NCI-H2107 (cell line): Measurements from ENCODE around the gene TFF1.

Source experiments
- DNase-seq: peaks from one replicate; lab custom pipeline; 2025; lab: John Stamatoyannopoulos, UW

Gene TFF1

GRCh38 chr21:42382915-42383314 is 16.6 kb upstream of the TFF1 start:
- no peak for DNase-seq

- peak; percentile 50 for DNase-seq
Measured at GRCh38 chr21:42381347-42381984, 15.1 kb upstream of the TFF1 start.

DNA sequence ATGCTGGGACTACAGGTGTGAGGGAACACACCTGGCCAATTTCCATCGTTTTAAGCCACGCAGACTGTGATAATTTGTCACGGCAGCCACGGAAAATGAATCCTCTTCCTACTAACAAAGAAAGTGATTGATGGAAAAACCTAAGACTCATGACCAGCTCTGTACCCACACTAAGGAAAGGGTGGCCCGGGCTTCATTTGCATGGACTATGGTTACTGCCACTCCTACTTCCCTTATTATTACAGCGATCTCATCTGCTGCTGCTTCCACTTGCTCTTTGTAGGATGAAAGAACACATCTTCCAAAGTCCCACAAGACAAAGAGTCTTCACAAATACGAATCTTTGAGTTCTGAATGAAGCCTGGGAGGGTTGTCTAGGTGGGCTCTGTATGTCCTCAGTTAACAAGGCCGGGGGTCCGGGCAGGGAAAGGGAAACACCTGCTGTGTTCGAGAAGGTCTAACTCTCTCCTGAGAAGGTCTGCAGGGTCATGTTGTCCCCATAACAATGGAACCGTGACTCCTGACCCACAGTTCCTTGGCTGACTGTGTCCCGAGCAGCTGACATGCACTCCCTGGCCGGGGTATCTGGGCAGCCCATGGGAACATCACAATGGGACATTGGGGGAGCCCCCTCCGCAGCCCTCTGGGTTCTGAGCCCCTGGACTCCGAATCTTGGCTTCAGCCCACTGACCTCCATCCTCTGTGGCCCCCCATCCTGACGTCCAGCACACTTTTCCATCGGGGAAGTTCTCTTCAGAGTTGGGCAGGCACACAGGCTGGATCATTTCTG is 13.3 kb upstream of the TFF1 start:
- DNase-seq = no peak

DNA sequence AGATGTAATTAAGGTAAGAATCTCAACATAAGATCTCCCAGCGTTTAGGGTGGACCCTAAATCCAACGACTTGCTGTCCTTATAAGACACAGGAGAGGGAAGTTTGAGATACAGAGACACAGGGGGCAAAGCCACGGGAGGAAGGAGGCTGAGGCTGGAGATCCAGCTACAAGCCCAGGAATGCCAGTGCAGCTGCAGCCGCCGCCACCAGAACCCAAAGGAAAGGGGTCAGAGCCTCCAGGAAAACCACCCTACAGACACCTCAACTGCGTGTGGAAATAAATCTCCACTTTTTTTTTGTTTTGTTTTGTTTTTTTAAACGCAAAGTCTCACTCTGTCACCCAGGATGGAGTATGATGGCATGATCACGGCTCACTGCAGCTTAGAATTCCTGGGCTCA is 12.1 kb upstream of the TFF1 start:
- no peak for DNase-seq

DNA sequence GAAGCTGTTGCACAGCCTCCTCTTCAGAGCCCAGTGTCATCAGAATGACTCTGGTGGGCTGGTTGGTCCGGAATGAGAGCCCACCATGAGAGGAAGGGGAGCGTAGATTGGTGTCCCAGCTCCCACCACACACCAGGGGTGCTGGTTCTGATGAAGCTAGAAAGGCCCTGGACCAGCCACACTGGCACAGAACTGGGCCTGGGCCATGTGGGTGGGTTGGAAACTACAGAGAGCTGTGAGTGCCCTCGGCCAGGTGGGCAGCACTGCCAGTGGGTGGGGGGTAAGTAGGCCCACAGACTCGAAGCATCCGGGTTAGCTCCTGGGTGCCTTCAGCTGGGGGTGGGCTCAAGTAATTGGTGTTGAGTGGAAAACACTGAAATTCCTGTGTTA is 11.6 kb upstream of the TFF1 start:
- no peak for DNase-seq

DNA sequence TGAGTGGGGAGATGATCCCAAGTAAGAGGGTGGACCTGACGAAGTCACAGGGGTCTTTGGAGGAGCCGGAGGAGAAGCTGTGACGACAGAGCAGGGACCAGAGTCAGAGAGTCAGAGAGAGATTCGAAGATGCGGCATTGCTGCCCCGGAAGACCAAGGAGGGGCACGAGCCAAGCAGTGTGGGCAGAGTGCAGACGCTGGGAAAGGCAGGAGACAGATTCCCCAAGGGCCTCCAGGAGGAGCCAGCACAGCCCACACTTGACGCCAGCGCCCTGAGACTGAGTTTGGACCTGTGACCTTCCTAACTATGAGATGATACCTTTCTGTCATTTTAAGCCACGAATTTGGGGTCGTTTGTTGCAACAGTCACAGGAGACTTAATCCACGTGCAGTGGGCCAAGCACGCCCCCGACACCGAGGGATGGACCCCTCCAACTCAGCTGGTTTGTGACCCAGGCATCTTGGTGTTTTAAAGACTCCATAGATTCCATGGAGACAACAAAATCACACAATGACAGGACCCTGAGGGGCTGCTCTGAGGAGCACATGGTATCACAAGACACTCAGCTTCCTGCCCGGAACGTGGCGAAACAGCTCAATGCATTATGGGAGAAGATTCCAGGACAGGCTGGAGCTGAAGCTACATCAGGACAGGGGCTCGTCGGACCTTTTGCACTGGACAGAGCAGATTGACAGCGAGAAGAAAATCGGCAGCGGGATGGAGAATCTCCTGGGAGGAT is 11.0 kb upstream of the TFF1 start:
- DNase-seq = no peak

- no peak for DNase-seq
Measured at GRCh38 chr21:42376338-42376982, 10.1 kb upstream of the TFF1 start.

GRCh38 chr21:42375966-42376337 is 9.6 kb upstream of the TFF1 start:
- no peak for DNase-seq

DNA sequence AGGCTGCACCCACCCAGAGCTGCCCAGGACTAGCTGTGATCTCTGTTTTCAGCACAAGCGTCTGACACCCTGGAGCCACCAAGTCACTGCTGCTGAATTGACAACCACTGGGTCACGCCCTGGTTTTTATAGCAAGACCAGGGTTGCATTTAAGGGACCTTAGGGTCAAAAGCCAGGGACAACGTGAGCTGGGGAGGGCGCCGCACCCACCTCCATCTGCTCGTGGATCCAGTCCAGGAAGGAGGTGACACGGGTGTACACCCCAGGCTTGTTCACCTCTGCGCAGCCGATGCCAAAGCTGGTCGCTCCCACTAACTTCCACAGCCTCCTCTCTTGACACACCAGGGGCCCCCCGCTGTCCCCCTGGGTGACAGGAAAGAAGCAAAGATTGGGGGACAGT is 9.2 kb upstream of the TFF1 start:
- no peak for DNase-seq

- DNase-seq = peak; percentile 43
Measured at GRCh38 chr21:42374864-42375499, 8.6 kb upstream of the TFF1 start.

DNA sequence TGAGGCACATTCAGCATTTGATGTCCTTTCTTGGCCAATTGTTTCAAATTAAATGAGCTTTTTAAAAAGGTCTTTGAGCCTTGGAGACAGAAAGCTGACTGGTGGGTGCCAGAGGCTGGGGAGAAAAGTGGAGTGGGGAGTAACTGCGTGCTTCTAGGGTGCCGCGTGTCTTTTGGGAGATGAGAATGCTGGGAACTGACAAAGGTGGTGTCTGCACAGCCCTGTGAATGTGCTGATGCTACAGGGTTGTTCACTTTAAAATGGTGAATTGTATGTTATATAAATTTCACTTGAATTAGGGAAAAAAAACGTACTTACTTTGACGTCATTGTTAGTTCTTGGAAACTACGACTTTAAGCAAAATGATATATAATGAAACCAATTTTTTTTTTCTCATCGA is 8.1 kb upstream of the TFF1 start:
- no peak for DNase-seq

DNA sequence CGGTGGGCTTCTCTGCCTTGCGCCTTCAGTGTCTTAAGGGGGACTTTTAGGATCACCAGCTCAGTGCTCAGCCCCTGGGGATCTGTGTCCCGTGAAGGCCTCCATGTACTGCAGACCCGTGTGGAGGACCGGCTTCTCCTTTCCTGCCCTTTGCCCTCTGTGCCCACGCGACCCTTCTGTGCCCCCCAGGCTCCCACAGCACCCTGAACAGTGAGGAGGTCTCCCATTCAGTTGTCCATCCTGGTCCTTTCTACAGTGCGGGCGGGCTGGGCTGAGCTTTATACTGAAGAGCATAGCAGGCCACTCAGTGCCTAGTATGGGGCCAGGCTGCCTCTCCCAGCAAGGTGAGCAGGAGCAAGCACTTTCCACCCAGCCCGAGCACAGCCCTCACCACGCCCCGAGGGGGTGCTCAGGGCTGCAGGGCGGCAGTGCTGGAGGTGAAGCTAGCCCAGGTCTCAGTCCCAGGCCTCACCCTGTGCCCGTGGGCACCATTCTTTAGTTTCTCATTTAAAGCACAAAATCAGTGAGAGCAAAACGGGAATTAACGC is 7.6 kb upstream of the TFF1 start:
- DNase-seq = no peak

DNA sequence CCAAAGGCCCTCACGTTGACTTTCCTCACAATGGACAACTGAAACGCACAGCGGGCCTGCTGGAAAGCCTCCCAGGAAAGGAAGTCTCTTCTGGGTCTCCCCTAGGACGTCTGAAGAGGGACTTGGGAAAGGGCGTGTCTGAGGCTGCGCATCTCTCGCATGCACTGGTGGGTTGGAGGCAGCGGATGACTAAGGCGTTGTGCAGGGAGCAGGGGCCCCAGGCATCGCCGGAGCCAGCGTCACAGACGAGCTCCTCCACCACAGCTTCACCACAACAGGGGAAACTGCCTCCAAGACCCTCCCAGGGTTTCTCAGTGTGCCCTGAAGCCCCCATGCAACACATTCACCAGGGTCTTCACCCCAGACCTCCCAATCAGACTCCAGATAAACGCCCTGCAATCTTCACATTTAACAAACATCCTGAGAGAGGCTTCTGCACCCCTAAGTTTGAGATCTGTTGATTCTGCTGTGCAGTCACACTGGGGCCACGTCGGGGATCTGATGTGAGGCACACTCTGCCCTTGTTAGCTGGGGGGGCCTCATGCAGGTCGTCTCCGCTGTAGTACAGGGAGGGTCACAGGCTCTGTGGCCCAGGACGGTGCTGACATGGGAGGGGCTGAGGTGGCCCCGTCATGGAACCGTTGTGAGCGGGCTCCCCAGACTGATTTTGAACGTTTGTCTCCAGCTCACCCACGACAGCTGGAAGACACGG is 7.0 kb upstream of the TFF1 start:
- DNase-seq = no peak

DNA sequence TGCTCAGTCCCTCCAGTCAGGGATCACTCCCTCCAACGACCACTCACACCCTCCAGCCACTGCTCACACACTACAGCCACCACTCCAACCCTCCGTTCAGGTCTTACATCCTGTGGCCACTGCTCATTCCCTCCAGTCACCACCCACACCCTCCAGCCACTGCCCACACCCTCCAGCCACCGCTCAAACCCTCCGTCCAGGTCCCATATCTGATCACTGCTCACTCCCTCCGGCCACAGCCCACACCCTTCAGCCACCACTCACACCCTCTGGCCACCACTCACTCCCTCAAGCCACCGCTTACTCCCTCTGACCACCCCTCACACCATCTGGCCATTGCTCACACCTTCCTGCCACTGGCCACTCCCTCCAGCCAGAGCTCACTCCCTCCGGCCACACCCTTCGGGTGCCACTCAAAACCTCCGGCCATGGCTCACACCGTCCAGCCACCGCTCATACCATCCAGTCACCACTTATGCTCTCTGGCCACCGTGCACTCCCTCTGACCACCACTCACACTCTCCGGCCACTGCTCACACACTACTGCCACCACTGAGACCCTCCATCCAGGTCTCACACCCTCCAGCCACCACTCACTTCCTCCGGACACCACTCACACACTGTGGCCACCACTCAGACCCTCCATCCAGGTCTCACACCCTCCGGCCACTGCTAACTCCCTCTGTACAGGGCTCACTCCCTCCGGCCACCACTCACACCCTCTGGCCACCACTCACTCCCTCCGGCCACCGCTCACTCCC is 4.7 kb upstream of the TFF1 start:
- DNase-seq = no peak

GRCh38 chr21:42369821-42370220 is 3.5 kb upstream of the TFF1 start:
- no peak for DNase-seq

DNA sequence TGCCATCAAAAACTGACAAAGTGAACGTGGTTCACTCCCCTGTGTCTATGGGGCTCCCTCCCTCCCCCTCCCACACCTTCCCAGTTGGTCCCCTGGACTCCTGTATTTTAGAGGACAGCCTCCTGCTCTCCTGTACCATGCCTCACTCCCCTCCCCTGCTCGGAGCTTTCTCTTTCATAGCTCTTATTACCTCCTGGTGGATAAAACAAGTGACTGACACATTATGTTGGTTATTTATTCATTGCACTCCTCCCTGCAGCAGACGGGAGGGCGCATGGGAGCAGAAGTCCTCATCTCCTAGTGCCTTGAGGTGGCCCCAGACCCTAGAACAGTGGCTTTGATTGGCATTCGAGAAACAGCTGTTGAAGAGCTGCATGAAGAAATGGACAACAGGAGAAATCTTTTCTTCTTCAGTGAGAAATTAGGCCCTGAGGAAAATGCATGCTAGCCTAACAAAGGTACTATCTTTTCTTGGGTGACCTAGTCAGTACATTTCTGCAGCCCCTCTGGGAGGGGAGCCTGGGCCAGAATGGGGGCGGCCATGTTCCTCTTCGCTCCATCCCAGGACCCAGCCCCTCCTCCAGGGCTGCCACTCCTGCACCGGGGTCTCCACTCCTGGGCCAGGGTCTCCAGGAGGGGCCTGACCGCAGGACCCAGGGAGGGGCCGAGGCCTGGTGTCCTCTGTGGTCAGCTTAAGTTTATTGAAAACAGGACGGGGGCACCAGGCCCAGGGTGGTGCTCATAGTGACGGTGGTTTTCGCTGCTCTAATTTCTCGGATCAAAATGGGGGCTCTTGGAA is 1.2 kb upstream of the TFF1 start:
- DNase-seq = no peak

GRCh38 chr21:42365770-42366169 is 565 bp downstream of the TFF1 start:
- no peak for DNase-seq

GRCh38 chr21:42364304-42364865 is 1.9 kb downstream of the TFF1 start:
- no peak for DNase-seq

DNA sequence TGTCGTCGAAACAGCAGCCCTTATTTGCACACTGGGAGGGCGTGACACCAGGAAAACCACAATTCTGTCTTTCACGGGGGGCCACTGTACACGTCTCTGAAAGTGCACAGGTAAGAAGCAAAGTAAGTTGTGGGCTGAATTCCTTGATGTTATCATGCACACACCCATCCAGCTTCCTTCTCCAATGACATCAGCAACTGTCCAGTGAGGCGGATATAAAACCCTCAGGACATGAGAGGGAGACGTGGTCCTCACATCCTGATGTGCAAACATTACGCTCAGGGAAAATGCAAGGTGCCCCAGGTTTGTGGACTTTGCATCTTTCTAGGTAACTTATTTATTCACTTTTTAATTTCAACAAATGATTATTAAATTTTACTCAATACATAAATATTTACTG is 3.0 kb downstream of the TFF1 start:
- no peak for DNase-seq
